Thyroid gland (tissue), 4 donors: ENCODE results near the gene SPATA1.

Source experiments
- POLR2A ChIP-seq, 2 donors: fragments of 450-650 bp; IDR thresholded peaks; one replicate each; pipeline ENCODE4 v1.6.1; 2017; ENCODE audit warnings: antibody characterized with exemption in 2 of 2, mild to moderate bottlenecking in 2 of 2, moderate library complexity in 1 of 2
- TF ChIP-seq, protein P1 (sequence below), 6 experiments: fragments of 200-600 bp in 3 of 6; fragments of 450-650 bp in 3 of 6; sonication (generic) in 3 of 6; IDR thresholded peaks; one replicate each; pipeline ENCODE4 v1.5.1; 2016 to 2019; ENCODE audit warnings: antibody characterized with exemption in 6 of 6, mild to moderate bottlenecking in 2 of 6, inconsistent platforms in 1 of 6, moderate library complexity in 1 of 6

DNA sequence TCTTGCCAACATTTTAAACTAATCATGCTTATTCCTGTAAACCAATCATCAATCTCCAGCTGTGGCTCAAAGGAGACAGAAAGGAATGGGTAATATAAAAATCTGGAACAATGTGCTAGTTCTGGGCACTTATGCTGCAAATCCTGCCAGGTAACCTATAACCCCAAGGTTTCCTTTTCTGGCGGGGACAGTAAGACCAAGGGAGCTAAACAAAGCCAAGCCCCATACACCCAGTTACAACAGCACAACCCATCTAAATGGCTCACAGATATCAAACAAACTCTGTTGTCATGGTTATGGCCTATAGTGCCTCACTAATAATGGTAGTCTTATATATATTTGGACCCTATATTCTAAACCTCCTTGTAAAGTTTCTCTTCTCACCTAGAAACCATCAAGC is 104.9 kb downstream of the SPATA1 start:
- TF ChIP-seq, protein P1, sequence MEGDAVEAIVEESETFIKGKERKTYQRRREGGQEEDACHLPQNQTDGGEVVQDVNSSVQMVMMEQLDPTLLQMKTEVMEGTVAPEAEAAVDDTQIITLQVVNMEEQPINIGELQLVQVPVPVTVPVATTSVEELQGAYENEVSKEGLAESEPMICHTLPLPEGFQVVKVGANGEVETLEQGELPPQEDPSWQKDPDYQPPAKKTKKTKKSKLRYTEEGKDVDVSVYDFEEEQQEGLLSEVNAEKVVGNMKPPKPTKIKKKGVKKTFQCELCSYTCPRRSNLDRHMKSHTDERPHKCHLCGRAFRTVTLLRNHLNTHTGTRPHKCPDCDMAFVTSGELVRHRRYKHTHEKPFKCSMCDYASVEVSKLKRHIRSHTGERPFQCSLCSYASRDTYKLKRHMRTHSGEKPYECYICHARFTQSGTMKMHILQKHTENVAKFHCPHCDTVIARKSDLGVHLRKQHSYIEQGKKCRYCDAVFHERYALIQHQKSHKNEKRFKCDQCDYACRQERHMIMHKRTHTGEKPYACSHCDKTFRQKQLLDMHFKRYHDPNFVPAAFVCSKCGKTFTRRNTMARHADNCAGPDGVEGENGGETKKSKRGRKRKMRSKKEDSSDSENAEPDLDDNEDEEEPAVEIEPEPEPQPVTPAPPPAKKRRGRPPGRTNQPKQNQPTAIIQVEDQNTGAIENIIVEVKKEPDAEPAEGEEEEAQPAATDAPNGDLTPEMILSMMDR (IDR thresholded peaks at IDR 0.05), result no peak
- TF ChIP-seq POLR2A (IDR thresholded peaks at IDR 0.05), result no peak
